Pancreas (tissue), 10 donors: ENCODE results near the gene CA14. TPM values are rescaled to one million over a fixed set of nuclear protein-coding genes. Genes with fewer than 3 reads are reported as not detected.
"Not testable (repeated sequence)": the region's sequence is repeated elsewhere in the genome, so short reads cannot be mapped to it uniquely, and the experiment has no call there.

ENCODE experiments used
- ATAC-seq, 4 donors: fragments of 200-7000 bp; cut with Tn5 transposase; one replicate each; pipeline versions ENCODE4 v1.8.0 to v1.9.1; 2020; ENCODE audit warnings: mild to moderate bottlenecking in 4 of 4, moderate library complexity in 4 of 4
- DNase-seq, 6 donors: peaks; one replicate each; pipeline ENCODE4 v3.0.0-alpha.2; 2020
- FAIRE-seq: peaks from 2 replicates; lab custom pipeline; 2012; peaks lifted over from hg19 to GRCh38; lab: Jason Lieb, UNC
- H3K27ac ChIP-seq, 4 donors: fragments of 200-600 bp; sonication (generic); 1 replicate in 3 of 4; 2 replicates in 1 of 4; pipeline versions ENCODE4 v1.5.0 to v1.8.0; 2020
- H3K27me3 ChIP-seq, 4 donors: fragments of 200-600 bp; one replicate each; pipeline ENCODE4 v1.8.0; 2021
- H3K36me3 ChIP-seq, 3 donors: fragments of 200-600 bp; sonication (generic) in 1 of 3; one replicate each; pipeline versions ENCODE4 v1.5.0 to v1.8.0; 2020 to 2021
- H3K4me1 ChIP-seq, 3 donors: fragments of 200-600 bp; one replicate each; pipeline ENCODE4 v1.8.0; 2021
- H3K4me3 ChIP-seq, 4 donors: fragments of 200-600 bp; sonication (generic) in 2 of 4; one replicate each; pipeline versions ENCODE4 v1.5.0 to v1.8.0; 2020 to 2021
- H3K9me3 ChIP-seq, 4 donors: fragments of 200-600 bp; one replicate each; pipeline ENCODE4 v1.8.0; 2021
- WGBS, 2 donors: extraction: QIAGEN DNeasy Blood & Tissue Kit; methylation state at CpG; one replicate each; pipeline ENCODE4 v1.1.7; 2013; 5-methylcytosine and 5-hydroxymethylcytosine counted together
- intact Hi-C, 3 donors: fragments of 100-400 bp; cut with DNase I; formaldehyde crosslinking; loops; one replicate each; pipeline versions ENCODE4 v1.11.1 to v1.14.2; 2022
- polyA plus RNA-seq, 2 donors: library from polyadenylated mRNA; stranded (reverse); fragments of 200-250 nt; gene quantifications; one replicate each; pipeline ENCODE4 v1.2.3, GENCODE V29; 2013
- total RNA-seq, 6 donors: library from RNA; stranded (reverse); fragmentation: NEBNext Ultra II Directional in 4 of 6; extraction: Animal tissue kit (Norgen Biotek cat#: 25700) in 4 of 6; gene quantifications; one replicate each; pipeline versions ENCODE4 v1.2.1 to v1.2.4, GENCODE V29; 2021 to 2023
- TF ChIP-seq, protein P1 (sequence below), 4 donors: fragments of 200-600 bp; sonication (generic) in 3 of 4; IDR thresholded peaks; one replicate each; pipeline versions ENCODE4 v1.5.0 to v1.8.0; 2021; ENCODE audit warnings: antibody characterized with exemption in 4 of 4
- donor health status: healthy with polysubstance abuse.
- donor health status: DM: no; HTN: no; CAD: no; lungs with moderate emphysema.
- donor health status: DM: no; HTN: no; CAD: no.
- donor health status: control.
- donor health status: control.
- donor health status: Bipolar disorder and iron deficiency.
- donor health status: DM: yes; HTN: yes; CAD: no.
- donor health status: DM: no; HTN: no; CAD: no.
- donor health status: DM: no; HTN: no; CAD: no.
- donor health status: DM: yes; HTN: yes; CAD: no.

CA14 gene
- total and polyA plus RNA-seq, 8 donors: 0.14 to 0.19 (median 0.19) TPM; not detected in 5

DNA sequence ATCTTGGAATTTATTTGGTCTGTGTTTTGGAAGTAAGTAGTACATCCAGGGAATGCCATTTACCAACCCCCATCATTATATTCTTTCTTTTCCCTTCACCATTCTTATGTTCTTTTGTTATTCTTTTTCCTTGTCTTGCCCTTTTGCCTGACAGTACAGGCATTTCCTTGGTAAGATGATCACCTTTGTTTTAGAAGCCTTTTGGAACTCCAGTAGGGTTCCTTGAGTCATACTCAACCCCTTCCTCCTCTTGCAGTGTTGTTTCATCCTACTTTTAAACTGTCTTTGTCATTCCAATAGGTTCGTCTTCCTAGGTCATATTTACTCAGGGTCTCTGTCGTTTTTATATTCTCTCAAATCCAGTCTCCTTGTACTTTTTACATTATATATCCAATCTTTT is 45.3 kb downstream of the CA14 start:
- FAIRE-seq (no peak), DNase-seq (no peak), ATAC-seq (no peak)
- TF ChIP-seq, protein P1, sequence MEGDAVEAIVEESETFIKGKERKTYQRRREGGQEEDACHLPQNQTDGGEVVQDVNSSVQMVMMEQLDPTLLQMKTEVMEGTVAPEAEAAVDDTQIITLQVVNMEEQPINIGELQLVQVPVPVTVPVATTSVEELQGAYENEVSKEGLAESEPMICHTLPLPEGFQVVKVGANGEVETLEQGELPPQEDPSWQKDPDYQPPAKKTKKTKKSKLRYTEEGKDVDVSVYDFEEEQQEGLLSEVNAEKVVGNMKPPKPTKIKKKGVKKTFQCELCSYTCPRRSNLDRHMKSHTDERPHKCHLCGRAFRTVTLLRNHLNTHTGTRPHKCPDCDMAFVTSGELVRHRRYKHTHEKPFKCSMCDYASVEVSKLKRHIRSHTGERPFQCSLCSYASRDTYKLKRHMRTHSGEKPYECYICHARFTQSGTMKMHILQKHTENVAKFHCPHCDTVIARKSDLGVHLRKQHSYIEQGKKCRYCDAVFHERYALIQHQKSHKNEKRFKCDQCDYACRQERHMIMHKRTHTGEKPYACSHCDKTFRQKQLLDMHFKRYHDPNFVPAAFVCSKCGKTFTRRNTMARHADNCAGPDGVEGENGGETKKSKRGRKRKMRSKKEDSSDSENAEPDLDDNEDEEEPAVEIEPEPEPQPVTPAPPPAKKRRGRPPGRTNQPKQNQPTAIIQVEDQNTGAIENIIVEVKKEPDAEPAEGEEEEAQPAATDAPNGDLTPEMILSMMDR (IDR thresholded peaks at IDR 0.05): no peak
- no peaks in the 10 kb centered on the region for H3K4me1 ChIP-seq
- H3K27me3 ChIP-seq: no peaks in the 10 kb centered on the region
- 65 to 81% methylated on average over 2 of the region's 2 CpGs for WGBS, 2 donors
- H3K36me3 ChIP-seq: peaks cover 0 to 8% (median 2%) of the 10 kb centered on the region in 3 donors
- H3K9me3 ChIP-seq: no peaks in the 10 kb centered on the region
- intact Hi-C loops: no loop called here
- no peak overlapping the region for H3K27ac ChIP-seq
- H3K4me3 ChIP-seq: no peak overlapping the region

DNA sequence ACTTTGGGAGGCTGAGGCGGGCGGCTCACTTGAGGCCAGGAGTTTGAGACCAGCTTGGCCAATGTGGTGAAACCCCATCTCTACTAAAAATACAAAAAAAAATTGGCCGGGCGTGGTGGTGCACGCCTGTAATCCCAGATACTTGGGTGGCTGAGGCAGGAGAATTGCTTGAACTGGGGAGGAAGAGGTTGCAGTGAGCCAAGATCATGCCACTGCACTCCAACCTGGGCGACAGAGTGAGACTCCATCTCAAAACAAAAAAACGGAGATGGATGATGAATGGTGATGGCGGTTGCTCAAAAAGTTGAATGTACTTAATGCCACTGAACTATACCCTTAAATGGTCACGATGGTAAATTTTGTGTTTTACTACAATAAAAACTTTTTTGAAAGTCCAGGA is 51.0 kb downstream of the CA14 start:
- intact Hi-C loops, FAIRE-seq: not testable (repeated sequence)

DNA sequence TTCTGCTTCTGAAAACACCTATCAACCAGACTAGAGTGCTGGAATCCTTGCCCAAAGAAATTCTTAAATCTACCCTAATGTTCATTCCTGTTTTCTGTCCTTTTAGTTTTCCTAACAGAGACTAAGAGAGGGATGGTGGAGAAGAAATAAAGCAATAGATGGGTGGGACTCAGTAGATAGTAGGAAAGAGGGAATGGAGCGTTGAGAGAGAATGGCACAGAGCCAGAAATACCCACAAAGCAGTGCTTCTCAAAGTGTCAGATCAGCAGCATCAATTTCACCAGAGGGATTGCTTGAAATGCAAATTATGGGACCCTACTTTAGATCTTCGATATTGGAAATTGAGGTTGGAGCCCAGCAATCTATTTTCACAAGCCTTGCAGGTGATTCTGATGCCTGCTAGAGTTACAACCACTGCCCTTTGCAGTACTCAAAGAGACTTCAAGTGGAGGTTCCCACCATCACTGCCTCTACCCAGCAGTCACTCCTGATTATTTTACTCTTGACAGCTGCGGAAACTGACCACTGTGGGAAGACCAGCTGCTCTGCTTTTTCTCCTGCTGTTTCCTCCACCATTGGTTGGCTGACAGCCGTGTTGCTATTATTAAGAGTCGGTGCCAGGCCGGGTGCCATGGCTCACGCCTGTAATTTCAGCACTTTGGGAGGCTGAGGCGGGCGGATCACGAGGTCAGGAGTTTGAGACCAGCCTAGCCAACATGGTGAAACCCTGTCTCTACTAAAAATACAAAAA is 52.4 kb downstream of the CA14 start:
- H3K36me3 ChIP-seq: peaks cover 0 to 3% (median 0%) of the 10 kb centered on the region in 3 donors
- no peak for ATAC-seq
- H3K27me3 ChIP-seq: no peaks in the 10 kb centered on the region
- H3K9me3 ChIP-seq: no peaks in the 10 kb centered on the region
- 73 to 75% methylated on average over 10 of the region's 10 CpGs for WGBS, 2 donors
- TF ChIP-seq, protein P1 (IDR thresholded peaks at IDR 0.05): no peak
- H3K4me1 ChIP-seq: no peaks in the 10 kb centered on the region
- H3K27ac ChIP-seq: no peak overlapping the region
- FAIRE-seq: no peak
- intact Hi-C loops: no loop called here
- DNase-seq: no peak
- H3K4me3 ChIP-seq: no peak overlapping the region

More for the DNA sequence above, 51.0 kb downstream of the CA14 start:
- not testable (repeated sequence) for ATAC-seq, H3K27ac ChIP-seq, H3K36me3 ChIP-seq, H3K27me3 ChIP-seq, H3K4me3 ChIP-seq, H3K4me1 ChIP-seq, DNase-seq, H3K9me3 ChIP-seq
- WGBS, 2 donors: 96% methylated on average over 8 to 9 of the region's 9 CpGs

DNA sequence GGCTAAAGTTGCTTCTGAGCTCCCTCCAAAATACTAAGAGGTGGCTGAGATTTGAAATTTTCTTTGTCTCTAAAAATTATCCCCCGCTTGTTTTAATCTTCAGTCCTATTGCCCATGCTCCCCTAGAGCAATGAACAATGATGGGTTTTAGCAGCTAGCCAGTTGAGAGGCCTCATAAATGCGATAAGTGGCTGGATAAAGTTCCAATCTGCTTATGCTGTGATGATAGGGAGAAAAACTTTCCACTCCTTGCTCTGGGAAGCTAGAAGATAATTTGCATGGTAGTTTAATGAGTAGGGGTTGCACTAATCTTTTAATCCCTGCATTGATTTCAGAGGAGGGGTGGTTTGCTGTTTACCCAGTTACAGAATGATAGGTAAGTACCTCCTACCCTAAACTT is 54.2 kb downstream of the CA14 start:
- H3K4me1 ChIP-seq: no peaks in the 10 kb centered on the region
- 67 to 70% methylated on average over 2 of the region's 2 CpGs for WGBS, 2 donors
- no peak for ATAC-seq
- H3K36me3 ChIP-seq: peaks cover 0 to 3% (median 0%) of the 10 kb centered on the region in 3 donors
- no peak for DNase-seq
- no peak overlapping the region for H3K27ac ChIP-seq
- H3K9me3 ChIP-seq: no peaks in the 10 kb centered on the region
- H3K4me3 ChIP-seq: no peak overlapping the region
- no peak for FAIRE-seq
- no peaks in the 10 kb centered on the region for H3K27me3 ChIP-seq
- intact Hi-C loops: no loop called here
- TF ChIP-seq, protein P1 (IDR thresholded peaks at IDR 0.05): no peak

Other genes starting within 250 kb of the CA14 start
- 10 to 100 TPM in 3 of 6 donors, 1 to 10 TPM in 3; 8.0 to 16.9 (median 9.9) TPM for gene OTUD7B, start 247.0 kb upstream of the CA14 start, total RNA-seq
- gene OTUD7B, start 247.0 kb upstream of the CA14 start, polyA plus RNA-seq: 1 to 10 TPM; 2.6 to 4.0 TPM
- 10 to 100 TPM in 3 of 6 donors, 1 to 10 TPM in 3; 7.4 to 18.7 (median 10.0) TPM for gene VPS45, start 190.0 kb upstream of the CA14 start, total RNA-seq
- gene VPS45, start 190.0 kb upstream of the CA14 start, polyA plus RNA-seq: 10 to 100 TPM; 14.9 to 23.7 TPM
- gene PLEKHO1, start 107.9 kb upstream of the CA14 start, total RNA-seq: 10 to 100 TPM in 2 of 6 donors, 1 to 10 TPM in 4; 1.2 to 16.1 (median 3.3) TPM
- 10 to 100 TPM; 10.6 to 12.8 TPM for gene PLEKHO1, start 107.9 kb upstream of the CA14 start, polyA plus RNA-seq
- gene ANP32E, start 21.7 kb upstream of the CA14 start, total RNA-seq: 10 to 100 TPM in 3 of 6 donors, 1 to 10 TPM in 3; 4.8 to 10.7 (median 8.2) TPM
- gene ANP32E, start 21.7 kb upstream of the CA14 start, polyA plus RNA-seq: 10 to 100 TPM in 1 of 2 donors, 1 to 10 TPM in 1; 7.1 to 15.3 TPM
- gene APH1A, start 11.2 kb downstream of the CA14 start, total RNA-seq: 10 to 100 TPM; 43.8 to 71.2 (median 56.6) TPM
- 10 to 100 TPM; 59.8 to 78.0 TPM for gene APH1A, start 11.2 kb downstream of the CA14 start, polyA plus RNA-seq
- gene C1orf54, start 15.0 kb downstream of the CA14 start, total RNA-seq: 1 to 10 TPM in 4 of 6 donors, under 1 TPM in 2; 0.69 to 4.8 (median 2.0) TPM
- gene C1orf54, start 15.0 kb downstream of the CA14 start, polyA plus RNA-seq: 1 to 10 TPM; 5.3 to 5.8 TPM
- 1 to 10 TPM in 5 of 6 donors, under 1 TPM in 1; 0.87 to 2.3 (median 1.5) TPM for gene CIART, start 24.8 kb downstream of the CA14 start, total RNA-seq
- 1 to 10 TPM; 1.7 to 5.6 TPM for gene CIART, start 24.8 kb downstream of the CA14 start, polyA plus RNA-seq
- gene MRPS21, start 36.1 kb downstream of the CA14 start, total RNA-seq: 10 to 100 TPM; 19.6 to 29.1 (median 25.5) TPM
- 10 to 100 TPM; 66.8 to 70.0 TPM for gene MRPS21, start 36.1 kb downstream of the CA14 start, polyA plus RNA-seq
- 10 to 100 TPM; 16.9 to 29.8 (median 20.7) TPM for gene PRPF3, start 63.8 kb downstream of the CA14 start, total RNA-seq
- gene PRPF3, start 63.8 kb downstream of the CA14 start, polyA plus RNA-seq: 10 to 100 TPM; 46.0 to 85.4 TPM
- gene RPRD2, start 106.4 kb downstream of the CA14 start, total RNA-seq: 10 to 100 TPM; 10.8 to 22.3 (median 15.3) TPM
- 1 to 10 TPM; 5.2 to 6.1 TPM for gene RPRD2, start 106.4 kb downstream of the CA14 start, polyA plus RNA-seq
- gene TARS2, start 229.6 kb downstream of the CA14 start, total RNA-seq: 10 to 100 TPM in 2 of 6 donors, 1 to 10 TPM in 4; 6.9 to 12.1 (median 8.2) TPM
- gene TARS2, start 229.6 kb downstream of the CA14 start, polyA plus RNA-seq: 10 to 100 TPM; 11.3 to 13.6 TPM